Activated T-helper 1 cell treated with Interleukin-2 at 50 U/mL for 16 hours (primary cell): ENCODE measurements around the gene RAB3D.
A peak's percentile ranks its signal among the peaks of the same experiment; 100 is the strongest.

ENCODE experiments used
- DNase-seq: peaks from one replicate; pipeline ENCODE4 v3.0.0-alpha.2; 2020; ENCODE audit warnings: low read depth

RAB3D gene

DNA sequence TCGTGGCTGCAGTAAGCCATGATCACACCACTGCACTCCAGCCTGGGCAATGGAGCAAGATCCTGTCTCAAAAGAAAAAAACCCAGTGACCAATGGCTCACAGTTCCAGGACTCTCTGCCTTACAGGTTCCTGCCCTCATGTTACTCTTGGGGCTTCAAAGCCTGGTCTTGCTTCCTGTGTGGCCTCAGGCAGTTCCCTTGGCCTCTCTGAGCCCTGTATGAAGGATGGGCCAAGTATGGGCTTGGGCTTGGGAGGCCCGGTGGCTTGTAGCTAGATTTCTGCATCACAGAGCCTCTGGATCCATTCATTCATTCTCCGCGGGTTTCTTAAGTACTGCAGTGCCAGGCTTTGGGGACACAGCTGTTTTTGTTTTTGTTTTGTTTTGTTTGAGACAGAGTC is 44.3 kb downstream of the RAB3D start:
- DNase-seq: no peak

DNA sequence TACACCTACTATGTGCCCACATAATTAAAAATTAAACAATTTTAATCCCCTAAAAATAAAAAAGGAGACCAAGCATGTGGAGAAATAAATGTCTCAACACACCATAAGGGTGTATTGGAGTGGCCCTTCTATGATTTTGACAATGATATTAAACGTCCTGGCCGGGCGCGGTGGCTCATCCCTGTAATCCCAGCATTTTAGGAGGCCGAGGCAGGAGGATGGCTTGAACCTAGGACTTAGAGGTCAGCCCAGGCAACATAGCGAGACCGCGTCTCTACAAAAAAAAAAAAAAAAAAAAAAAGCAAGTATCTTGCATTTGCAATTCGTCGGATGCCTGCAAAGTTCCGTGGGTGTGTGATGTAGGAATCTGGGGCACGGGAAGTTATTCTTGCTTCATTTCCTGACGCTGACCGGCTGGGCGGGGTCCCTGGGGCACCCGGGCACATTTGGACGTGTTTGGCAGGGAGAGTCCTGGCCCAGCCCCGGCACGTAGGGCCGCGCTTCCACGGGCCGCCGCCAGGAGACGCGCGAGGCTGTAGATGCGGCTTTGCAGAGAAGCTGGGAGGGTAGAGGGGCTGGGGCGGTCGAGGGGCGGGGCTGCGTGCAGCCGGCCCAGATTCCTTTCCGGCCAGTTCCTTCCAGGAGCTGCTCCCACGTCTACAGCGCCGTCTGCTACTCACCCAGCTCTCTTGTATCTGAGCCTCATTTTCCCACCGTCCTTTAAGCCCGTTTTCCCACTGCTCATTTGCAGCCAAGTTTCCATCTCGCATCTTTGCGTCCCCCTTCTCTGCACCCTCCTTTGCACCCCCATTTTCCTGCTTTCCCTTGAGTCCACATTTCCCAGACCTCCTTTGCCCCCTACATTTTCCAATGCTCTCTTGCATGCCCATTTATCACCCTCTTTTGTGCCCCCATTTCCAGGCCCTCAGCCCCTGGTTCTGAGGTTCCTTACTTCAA is 45.7 kb downstream of the RAB3D start:
- peak; percentile 65 for DNase-seq

DNA sequence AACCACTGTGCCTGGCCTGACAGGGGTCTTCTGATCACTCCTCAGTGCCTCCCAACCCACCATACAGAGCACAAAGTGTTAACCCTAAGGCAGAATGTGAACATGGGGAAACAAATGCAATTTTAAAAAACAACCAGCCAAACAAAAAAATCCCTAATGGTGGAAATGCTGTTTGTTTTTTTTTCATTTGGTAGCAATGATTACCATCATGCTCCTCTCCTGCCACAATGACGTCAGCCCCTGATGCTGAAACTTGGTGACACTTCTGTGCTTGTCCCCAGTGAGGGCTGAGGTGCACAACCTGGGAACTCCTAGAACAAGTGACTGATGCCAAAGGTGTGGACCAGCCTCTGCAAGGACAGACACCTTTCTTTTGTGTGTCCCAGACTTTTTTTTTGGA is 47.5 kb downstream of the RAB3D start:
- no peak for DNase-seq

DNA sequence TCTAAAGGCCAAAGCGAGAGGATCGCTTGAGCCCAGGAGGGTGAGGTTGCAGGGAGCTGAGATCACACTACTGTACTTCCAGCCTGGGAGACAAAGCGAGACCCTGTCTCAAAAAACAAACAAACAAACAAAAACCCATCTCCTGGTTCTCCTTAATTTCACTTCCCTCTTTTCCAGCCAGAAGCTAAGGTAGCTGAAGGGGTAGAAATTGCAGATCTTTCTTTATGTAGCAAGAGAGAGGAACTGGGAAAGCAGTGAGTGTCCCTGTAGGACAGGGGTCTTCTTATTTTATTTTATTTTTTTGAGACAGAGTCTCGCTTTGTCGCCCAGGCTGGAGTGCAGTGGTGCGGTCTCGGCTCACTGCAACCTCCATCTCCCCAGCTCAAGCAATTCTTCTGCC is 48.0 kb downstream of the RAB3D start:
- no peak for DNase-seq

- no peak for DNase-seq
Measured at GRCh38 chr19:11290256-11290655, 49.2 kb downstream of the RAB3D start.

- no peak for DNase-seq
Measured at GRCh38 chr19:11288349-11288748, 51.1 kb downstream of the RAB3D start.

- DNase-seq: no peak
Measured at GRCh38 chr19:11286312-11286974, 53.0 kb downstream of the RAB3D start.

- DNase-seq: no peak
Measured at GRCh38 chr19:11284515-11284914, 54.9 kb downstream of the RAB3D start.

- DNase-seq: no peak
Measured at GRCh38 chr19:11281356-11282049, 58.0 kb downstream of the RAB3D start.

- DNase-seq: peak; percentile 12
Measured at GRCh38 chr19:11279505-11280236, 59.8 kb downstream of the RAB3D start.

DNA sequence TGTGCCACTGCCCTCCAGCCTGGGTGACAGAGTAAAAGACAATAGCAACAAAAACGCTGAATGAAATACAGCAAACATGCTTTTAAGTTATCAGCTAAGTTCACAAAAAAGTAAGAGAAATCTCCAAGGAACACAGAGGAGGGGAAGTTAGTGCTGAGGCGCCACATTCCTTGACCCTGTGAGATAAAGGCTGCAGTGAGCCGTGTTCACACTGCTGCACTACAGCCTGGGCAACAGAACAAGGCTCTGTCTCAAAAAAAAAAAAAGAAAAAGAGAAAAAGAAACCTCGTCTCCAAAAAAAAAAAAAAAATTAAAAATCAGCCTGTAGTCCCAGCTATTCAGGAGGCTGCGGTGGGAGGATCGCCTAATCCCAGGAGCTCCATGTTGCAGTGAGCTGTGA is 60.8 kb downstream of the RAB3D start:
- no peak for DNase-seq

GRCh38 chr19:11274533-11275086 is 64.8 kb downstream of the RAB3D start:
- no peak for DNase-seq

- no peak for DNase-seq
Measured at GRCh38 chr19:11273989-11274388, 65.5 kb downstream of the RAB3D start.

- DNase-seq: no peak
Measured at GRCh38 chr19:11273296-11273695, 66.2 kb downstream of the RAB3D start.
